GM19328 (cell line): ENCODE data around the gene P2RX4.
"Not testable (repeated sequence)": the region's sequence is repeated elsewhere in the genome, so short reads cannot be mapped to it uniquely, and the experiment has no call there.

Experiments used
- ATAC-seq: cut with Tn5 transposase; IDR thresholded peaks from one replicate; pipeline ENCODE4 v1.9.1; 2021; ENCODE audit warnings: mild to moderate bottlenecking, moderate library complexity; ENCODE audit not compliant: unreplicated experiment

Gene P2RX4

DNA sequence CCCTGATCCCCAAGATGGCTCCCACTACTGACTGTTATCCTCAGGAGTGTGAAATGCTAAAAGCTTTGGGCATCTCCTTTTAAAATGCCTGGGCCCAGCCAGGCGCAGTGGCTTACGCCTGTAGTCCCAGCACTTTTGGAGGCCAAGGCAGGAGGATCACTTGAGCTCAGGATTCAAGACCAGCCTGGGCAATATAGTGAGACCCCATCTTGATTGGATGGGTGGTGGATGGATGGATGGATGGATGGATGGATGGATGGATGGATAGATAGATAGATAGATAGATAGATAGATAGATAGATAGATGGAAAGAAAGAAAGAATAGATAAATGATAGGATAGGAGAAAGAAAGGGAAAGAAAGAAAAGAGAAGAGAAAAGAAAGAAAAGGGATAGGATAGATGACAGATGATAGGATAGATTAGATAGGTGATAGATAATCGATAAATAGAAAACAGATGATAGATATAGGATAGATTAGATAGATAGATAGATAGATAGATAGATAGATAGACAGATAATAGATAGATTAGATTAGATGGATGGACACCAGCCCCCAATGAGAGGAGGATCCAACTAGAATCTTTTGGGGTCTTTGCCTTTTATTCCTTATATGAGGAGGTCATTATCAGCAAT lies 9.5 kb downstream of the P2RX4 start:
- ATAC-seq = no peak

GRCh38 chr12:121222847-121223246 lies 12.9 kb downstream of the P2RX4 start:
- ATAC-seq = no peak

DNA sequence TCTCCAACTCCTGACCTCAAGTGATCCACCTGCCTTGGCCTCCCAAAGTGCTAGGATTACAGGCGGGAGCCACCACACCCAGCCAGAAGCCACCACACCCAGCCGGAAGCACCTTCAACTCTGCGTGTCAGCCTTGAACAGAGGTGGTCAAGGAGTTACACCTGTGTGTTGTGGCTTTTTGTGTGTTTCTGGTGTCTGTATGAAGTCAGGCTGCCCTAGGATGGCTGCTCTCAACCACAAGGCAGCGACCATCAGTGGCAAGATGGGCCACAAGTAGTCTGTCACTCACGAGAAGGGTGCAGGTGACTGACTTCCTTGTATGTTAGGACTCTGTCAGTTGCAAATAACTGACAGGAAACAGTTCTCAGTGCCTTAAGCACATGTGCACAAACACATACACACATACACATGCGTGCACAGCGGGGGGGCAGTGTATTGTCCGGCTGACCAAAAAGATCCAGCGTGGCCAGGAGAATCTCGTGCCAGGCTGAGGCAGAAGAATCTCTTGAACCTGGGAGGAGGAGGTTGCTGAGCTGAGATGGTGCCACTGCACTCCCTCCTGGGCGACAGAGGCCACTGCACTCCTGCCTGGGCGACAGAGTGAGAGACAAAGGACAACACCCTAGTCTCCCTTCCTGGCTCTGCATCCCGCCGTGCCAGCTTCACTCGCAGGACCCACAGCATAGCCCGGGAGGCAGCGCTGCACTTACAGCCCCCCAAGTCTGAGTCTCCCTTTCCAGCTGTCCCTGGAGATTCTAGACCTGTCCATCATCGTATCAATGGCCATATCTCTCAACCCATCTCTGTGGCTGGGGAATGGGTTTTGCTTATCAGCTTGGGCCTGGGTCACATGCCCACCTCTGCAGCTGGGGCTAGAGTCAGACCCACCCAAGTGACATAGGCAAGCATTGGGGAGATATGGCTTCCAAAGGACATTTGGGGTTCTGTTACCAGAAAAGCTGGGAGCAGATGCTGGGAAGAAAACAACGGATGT lies 13.7 kb downstream of the P2RX4 start:
- no peak for ATAC-seq

GRCh38 chr12:121224591-121224990 lies 14.7 kb downstream of the P2RX4 start:
- no peak for ATAC-seq

- no peak for ATAC-seq
Measured at GRCh38 chr12:121226399-121226798, 16.5 kb downstream of the P2RX4 start.

DNA sequence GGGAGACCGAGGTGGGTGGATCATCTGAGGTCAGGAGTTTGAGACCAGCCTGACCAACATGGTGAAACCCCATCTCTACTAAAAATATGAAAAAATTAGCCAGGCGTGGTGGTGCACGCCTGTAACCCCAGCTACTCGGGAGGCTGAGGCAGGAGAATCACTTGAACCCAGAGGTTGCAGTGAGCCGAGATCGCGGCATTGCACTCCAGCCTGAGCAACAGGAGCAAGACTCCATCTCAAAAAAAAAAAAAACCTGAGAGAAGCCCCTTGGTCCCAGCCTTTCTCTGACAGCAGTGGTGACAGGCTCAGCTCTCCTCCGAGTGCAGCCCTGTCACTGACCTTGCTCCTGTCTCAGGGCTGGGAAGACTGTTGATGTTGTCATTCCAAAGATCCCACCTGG lies 16.9 kb downstream of the P2RX4 start:
- not testable (repeated sequence) for ATAC-seq

GRCh38 chr12:121227294-121227693 lies 17.4 kb downstream of the P2RX4 start:
- ATAC-seq = peak; percentile 57

DNA sequence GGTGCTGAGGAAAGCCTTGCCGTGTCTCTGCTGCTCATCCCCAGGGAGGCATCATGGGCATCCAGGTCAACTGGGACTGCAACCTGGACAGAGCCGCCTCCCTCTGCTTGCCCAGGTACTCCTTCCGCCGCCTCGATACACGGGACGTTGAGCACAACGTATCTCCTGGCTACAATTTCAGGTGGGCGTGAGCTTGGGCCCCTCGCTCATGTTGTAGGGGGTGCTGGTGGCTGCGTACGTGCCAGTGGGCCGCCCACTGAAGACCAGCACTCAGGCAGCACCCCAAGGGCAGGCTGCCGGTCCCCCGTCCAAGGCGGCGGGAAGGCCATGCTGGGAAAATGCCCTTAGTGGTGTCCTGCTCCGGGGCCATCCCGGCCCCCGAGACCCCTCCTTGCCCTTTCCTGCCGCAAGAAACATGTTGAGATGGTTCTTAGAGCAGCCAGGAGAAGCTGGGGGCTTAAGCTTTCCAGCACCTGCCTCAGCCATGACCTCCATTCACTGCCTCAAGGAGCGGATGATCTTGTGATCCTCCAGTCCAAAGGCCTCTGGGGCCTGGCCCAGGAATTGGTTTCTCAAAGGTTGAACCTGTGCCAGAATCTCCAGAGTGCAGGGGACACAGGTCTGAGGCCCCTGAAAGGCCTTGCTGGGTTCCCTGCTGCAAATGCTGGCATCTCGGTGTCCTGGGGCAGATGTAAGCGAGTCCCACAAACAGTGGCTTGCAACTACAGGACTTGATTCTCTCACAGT lies 19.2 kb downstream of the P2RX4 start:
- no peak for ATAC-seq

DNA sequence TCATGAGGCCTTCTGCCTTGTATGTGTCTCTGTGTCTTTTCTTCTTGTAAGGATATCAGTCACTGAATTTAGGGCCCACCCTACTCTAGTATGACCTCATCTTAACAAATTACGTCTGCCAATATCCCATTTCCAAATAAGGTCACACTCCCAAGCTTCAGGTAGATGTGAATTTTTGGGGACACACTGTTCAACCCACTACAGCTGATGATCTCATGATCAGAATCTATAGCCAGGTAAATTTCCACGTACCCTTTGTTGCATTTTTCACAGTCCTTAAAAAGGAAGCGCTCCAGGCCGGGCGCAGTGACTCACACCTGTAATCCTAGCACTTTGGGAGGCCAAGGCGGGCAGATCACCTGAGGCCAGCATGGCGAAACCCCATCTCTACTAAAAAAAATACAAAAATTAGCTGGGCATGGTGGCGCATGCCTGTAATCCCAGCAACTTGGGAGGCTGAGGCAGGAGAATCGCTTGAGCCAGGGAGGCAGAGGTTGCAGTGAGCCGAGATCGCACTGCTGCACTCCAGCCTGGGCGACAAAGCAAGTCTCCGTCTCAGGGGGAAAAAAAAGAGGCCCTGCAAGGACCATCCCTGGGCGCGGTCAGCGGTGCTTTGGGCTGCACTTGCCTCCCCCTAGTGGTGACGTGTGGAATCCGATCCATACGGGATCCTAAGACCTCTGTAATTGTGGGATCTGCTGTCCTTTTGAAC lies 20.1 kb downstream of the P2RX4 start:
- not testable (repeated sequence) for ATAC-seq

- ATAC-seq = no peak
Measured at GRCh38 chr12:121230538-121230907, 20.6 kb downstream of the P2RX4 start.

- ATAC-seq = no peak
Measured at GRCh38 chr12:121232163-121232562, 22.2 kb downstream of the P2RX4 start.

DNA sequence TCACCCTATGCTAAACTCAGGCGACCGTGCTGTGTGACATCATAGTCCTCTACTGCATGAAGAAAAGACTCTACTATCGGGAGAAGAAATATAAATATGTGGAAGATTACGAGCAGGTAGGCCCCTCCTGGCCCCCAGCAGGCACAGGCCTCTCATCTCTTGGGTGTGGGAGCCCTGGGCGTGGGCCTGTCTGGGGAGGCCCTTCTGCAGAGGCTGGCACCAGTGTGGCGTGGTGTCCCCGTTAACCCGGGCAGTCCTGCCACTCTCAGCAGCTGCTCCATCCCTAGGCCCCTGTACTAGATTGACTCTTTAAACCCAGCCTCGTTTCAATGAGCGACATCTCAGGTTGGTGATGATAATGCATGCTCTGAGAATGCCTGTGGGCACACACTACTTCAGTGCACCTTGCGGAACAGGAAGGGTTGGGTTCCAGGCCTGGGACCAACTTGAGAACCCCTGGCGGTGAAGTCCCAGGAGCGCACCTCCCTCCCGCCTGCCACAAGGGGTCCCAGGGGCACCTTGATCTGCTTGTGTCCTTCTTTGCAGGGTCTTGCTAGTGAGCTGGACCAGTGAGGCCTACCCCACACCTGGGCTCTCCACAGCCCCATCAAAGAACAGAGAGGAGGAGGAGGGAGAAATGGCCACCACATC lies 23.2 kb downstream of the P2RX4 start:
- no peak for ATAC-seq

- no peak for ATAC-seq
Measured at GRCh38 chr12:121233628-121234020, 23.7 kb downstream of the P2RX4 start.

- ATAC-seq = no peak
Measured at GRCh38 chr12:121236776-121237175, 26.8 kb downstream of the P2RX4 start.

DNA sequence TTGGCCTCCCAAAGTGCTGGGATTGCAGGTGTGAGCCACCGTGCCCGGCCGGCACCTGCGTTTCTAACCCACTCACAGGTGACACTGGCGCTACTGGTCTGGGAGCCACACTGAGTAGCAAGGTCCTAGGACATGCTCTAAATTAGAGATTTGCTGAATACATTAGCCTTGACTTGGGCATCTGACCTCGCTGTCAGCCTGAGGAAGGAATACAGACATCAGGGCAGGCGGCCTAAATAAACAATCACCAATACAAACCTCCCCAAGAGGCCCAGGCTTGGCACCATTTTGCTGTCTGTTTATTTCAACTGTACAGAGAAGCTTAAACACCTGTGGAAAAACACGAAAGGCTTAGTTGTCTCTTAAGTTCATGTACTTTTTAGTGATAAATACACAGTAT lies 27.5 kb downstream of the P2RX4 start:
- ATAC-seq = no peak

DNA sequence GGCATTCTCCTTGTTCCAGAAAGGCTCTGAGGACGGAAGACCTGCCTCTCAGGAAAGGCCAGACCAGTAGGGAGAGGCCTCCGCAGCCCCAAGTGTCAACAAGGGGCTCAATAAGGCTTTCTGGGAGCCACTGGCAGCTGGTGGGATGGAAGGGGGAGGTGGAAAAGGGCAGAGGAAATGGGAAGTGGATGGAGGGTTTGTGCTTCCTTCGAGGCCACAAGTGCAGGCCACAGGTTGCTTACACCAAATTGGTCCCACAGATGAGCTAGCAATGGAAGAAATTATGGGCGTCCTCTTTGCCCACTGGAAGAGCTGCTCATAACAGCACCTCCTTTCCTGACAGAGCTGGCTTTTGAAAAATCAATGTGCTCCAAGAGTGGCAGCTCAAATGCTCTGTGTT lies 28.2 kb downstream of the P2RX4 start:
- ATAC-seq = no peak

GRCh38 chr12:121238604-121239350 lies 28.8 kb downstream of the P2RX4 start:
- ATAC-seq = no peak

- no peak for ATAC-seq
Measured at GRCh38 chr12:121239351-121240061, 29.6 kb downstream of the P2RX4 start.

- ATAC-seq = no peak
Measured at GRCh38 chr12:121240062-121240420, 30.1 kb downstream of the P2RX4 start.
